ENCODE measurements around the gene ANXA6. TPM values are rescaled to one million over a fixed set of nuclear protein-coding genes. Genes with fewer than 3 reads are reported as not detected.

The ANXA6 gene
- total RNA-seq, result 12.3 and 13.9 TPM in 2 replicates

DNA sequence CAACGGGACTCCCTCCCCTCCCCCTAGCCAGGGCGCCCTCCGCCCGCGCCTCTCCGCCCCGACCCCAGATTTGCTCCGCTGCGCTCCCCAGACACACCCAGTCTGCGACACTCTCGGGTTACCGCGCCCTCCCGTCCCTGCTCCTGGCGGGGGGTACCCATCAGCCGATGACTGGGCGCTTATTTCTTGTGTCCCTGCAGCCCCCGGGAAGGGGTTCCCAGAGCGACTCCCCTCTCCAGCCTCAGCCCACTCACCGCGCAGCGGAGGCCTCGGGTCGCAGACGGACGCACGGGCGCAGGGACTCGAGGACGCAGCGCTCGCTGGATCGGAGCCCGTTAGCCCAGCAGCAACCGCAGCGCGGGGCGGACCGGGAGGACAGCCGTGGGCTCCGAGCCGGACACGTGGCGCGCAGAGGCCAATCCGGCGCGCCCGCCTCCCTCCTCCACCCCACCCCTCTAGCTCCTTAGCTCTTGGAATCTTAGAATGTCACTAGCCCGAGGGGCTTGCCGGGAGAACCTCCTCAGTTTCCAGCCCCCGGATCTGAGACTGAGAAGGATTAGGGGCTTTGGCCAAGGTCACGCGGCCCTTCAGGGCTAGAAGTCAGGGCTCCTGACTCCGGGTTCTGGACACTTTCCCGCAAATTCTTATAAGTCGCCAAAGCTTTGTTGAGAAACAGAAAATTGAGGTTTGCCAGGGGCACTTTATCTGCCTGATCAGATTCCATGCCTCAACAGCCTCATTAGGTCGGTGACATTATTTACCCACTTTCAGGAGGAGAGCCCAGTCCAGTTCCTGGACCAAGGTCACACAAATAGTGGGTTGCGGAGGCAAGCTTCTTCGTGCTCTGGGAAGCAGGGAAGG, at the start of gene ANXA6:
TSS of gene ANXA6 (minus strand) at position 354 of the 861 bp plus-strand sequence. CDS start 9,878 bp downstream, outside the sequence.

DNA sequence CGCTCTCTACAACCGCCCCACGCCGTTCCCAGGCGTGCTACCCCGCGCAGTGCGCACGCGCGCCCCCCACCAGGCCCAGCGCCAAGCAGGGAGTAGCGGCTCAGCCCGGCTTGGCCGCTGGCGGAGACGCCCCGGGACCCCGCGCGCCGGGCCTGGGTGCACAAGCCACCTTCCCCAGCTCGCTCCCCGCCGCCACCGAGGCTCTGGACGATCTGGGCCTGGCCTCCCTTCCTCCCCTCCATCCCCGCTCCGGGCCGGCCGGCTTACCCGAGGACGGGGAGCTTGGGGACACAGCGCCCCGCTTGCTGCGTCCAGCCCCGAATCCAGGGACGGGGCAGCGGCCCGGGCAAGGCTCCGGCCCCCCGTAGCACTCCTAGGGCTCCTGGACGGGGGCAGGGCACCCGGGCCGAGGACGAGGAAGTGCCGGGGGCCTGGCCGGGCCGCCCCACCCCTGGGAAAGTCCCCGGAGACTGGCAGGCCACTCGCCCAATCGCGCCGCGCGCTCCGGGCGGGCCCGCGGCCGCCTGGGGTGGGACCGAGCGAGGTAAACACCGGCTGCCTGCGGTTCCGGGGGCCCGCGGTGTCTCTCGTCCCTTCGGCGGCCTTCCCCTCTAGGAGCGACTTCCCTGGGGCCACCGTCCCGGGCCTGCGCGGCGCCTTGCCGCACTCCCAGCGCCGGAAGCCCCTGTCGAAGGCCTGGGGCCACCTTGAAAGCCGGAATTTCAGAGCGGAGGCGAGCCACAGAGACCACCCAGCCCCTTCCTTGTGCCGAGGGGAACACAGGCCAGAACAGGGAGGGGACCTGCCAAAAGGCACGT, 76.8 kb downstream of the ANXA6 start, which contains the start of gene TNIP1:
TSS of gene TNIP1 (minus strand) at position 422 of the 818 bp plus-strand sequence. CDS start 15,939 bp downstream, outside the sequence.

Other genes with a start within 250 kb of the ANXA6 start
- gene GPX3, start 137.2 kb downstream of the ANXA6 start, total RNA-seq, result 31.5 and 46.1 TPM in 2 replicates
- 112 and 114 TPM in 2 replicates for gene TNIP1, start 76.7 kb downstream of the ANXA6 start, total RNA-seq
- 2.8 and 3.1 TPM in 2 replicates for gene CCDC69, start 66.3 kb upstream of the ANXA6 start, total RNA-seq
- gene GM2A, start 95.4 kb upstream of the ANXA6 start, total RNA-seq, result 125 and 156 TPM in 2 replicates
- gene SLC36A3, start 146.0 kb upstream of the ANXA6 start, total RNA-seq, result not detected in 2 replicates
- not detected in 2 replicates for gene SLC36A2, start 189.8 kb upstream of the ANXA6 start, total RNA-seq